ENCODE measurements around the gene SULF2. TPM values are rescaled to one million over a fixed set of nuclear protein-coding genes. Genes with fewer than 3 reads are reported as not detected.

SULF2 gene
- polyA plus RNA-seq, 4 donors, result 10.3 to 40.9 (median 22.4) TPM

- H3K27ac ChIP-seq (ENCODE audit: low read depth in 1 of 3, low read length in 2 of 3), result no peak overlapping the region
Observed at GRCh38 chr20:47705497-47705856, 79.8 kb downstream of the SULF2 start.

GRCh38 chr20:47704746-47705496, 80.4 kb downstream of the SULF2 start:
- H3K4me1 ChIP-seq (ENCODE audit: control insufficient read depth in 3 of 3, insufficient read depth in 2 of 3, low read depth in 1 of 3, low read length in 2 of 3), result no peaks in the 10 kb centered on the region
- WGBS, 3 donors, result 69 to 73% (median 70%) methylated on average over 15 of the region's 15 CpGs
- DNase-seq (no peak), FAIRE-seq (no peak)
- peaks cover 0 to 24% (median 0%) of the 10 kb centered on the region in 3 donors for H3K36me3 ChIP-seq (ENCODE audit: control insufficient read depth in 3 of 3, insufficient read depth in 2 of 3, low read depth in 1 of 3, low read length in 3 of 3)
- H3K27ac ChIP-seq (ENCODE audit: low read depth in 1 of 3, low read length in 2 of 3), result no peak overlapping the region
- H3K9me3 ChIP-seq (ENCODE audit: control insufficient read depth in 2 of 2, insufficient read depth in 1 of 2, low read depth in 1 of 2, low read length in 1 of 2), result no peaks in the 10 kb centered on the region
- no peak overlapping the region for H3K4me3 ChIP-seq (ENCODE audit: low read depth in 1 of 3, low read length in 3 of 3)
- no peaks in the 10 kb centered on the region for H3K27me3 ChIP-seq (ENCODE audit: control insufficient read depth in 3 of 3, insufficient read depth in 3 of 3, low read length in 3 of 3)

More at GRCh38 chr20:47705497-47705856, 79.8 kb downstream of the SULF2 start:
- H3K9me3 ChIP-seq (ENCODE audit: control insufficient read depth in 2 of 2, insufficient read depth in 1 of 2, low read depth in 1 of 2, low read length in 1 of 2), result no peaks in the 10 kb centered on the region
- no peak overlapping the region for H3K4me3 ChIP-seq (ENCODE audit: low read depth in 1 of 3, low read length in 3 of 3)
- H3K36me3 ChIP-seq (ENCODE audit: control insufficient read depth in 3 of 3, insufficient read depth in 2 of 3, low read depth in 1 of 3, low read length in 3 of 3), result peaks cover 0 to 24% (median 0%) of the 10 kb centered on the region in 3 donors
- DNase-seq (no peak), FAIRE-seq (no peak)
- WGBS, 3 donors, result 85 to 99% (median 87%) methylated on average over 7 of the region's 7 CpGs
- no peaks in the 10 kb centered on the region for H3K27me3 ChIP-seq (ENCODE audit: control insufficient read depth in 3 of 3, insufficient read depth in 3 of 3, low read length in 3 of 3)
- H3K4me1 ChIP-seq (ENCODE audit: control insufficient read depth in 3 of 3, insufficient read depth in 2 of 3, low read depth in 1 of 3, low read length in 2 of 3), result no peaks in the 10 kb centered on the region

- no peak overlapping the region for H3K4me3 ChIP-seq (ENCODE audit: low read depth in 1 of 3, low read length in 3 of 3)
Observed at GRCh38 chr20:47703748-47704147, 81.5 kb downstream of the SULF2 start.

GRCh38 chr20:47701612-47702011, 83.7 kb downstream of the SULF2 start:
- peaks cover 0 to 40% (median 0%) of the 10 kb centered on the region in 3 donors for H3K36me3 ChIP-seq (ENCODE audit: control insufficient read depth in 3 of 3, insufficient read depth in 2 of 3, low read depth in 1 of 3, low read length in 3 of 3)
- H3K27me3 ChIP-seq (ENCODE audit: control insufficient read depth in 3 of 3, insufficient read depth in 3 of 3, low read length in 3 of 3), result no peaks in the 10 kb centered on the region
- H3K4me3 ChIP-seq (ENCODE audit: low read depth in 1 of 3, low read length in 3 of 3), result no peak overlapping the region
- no peaks in the 10 kb centered on the region for H3K4me1 ChIP-seq (ENCODE audit: control insufficient read depth in 3 of 3, insufficient read depth in 2 of 3, low read depth in 1 of 3, low read length in 2 of 3)
- WGBS, 3 donors, result 84 to 94% (median 91%) methylated on average over 15 of the region's 15 CpGs
- DNase-seq (no peak), FAIRE-seq (no peak)
- H3K27ac ChIP-seq (ENCODE audit: low read depth in 1 of 3, low read length in 2 of 3), result no peak overlapping the region
- no peaks in the 10 kb centered on the region for H3K9me3 ChIP-seq (ENCODE audit: control insufficient read depth in 2 of 2, insufficient read depth in 1 of 2, low read depth in 1 of 2, low read length in 1 of 2)

More at GRCh38 chr20:47703748-47704147, 81.5 kb downstream of the SULF2 start:
- FAIRE-seq (no peak), DNase-seq (no peak)
- WGBS, 3 donors, result 77 to 85% (median 84%) methylated on average over 5 of the region's 5 CpGs
- Histone ChIP-seq H3K9me3 (ENCODE audit: control insufficient read depth in 2 of 2, insufficient read depth in 1 of 2, low read depth in 1 of 2, low read length in 1 of 2) (no peaks in the 10 kb centered on the region), H3K27me3 (ENCODE audit: control insufficient read depth in 3 of 3, insufficient read depth in 3 of 3, low read length in 3 of 3) (no peaks in the 10 kb centered on the region), H3K36me3 (ENCODE audit: control insufficient read depth in 3 of 3, insufficient read depth in 2 of 3, low read depth in 1 of 3, low read length in 3 of 3) (peaks cover 0 to 27% (median 0%) of the 10 kb centered on the region in 3 donors), H3K27ac (ENCODE audit: low read depth in 1 of 3, low read length in 2 of 3) (no peak overlapping the region), H3K4me1 (ENCODE audit: control insufficient read depth in 3 of 3, insufficient read depth in 2 of 3, low read depth in 1 of 3, low read length in 2 of 3) (no peaks in the 10 kb centered on the region)

- H3K9me3 ChIP-seq (ENCODE audit: control insufficient read depth in 2 of 2, insufficient read depth in 1 of 2, low read depth in 1 of 2, low read length in 1 of 2), result no peaks in the 10 kb centered on the region
- DNase-seq, result no peak
- no peaks in the 10 kb centered on the region for H3K4me1 ChIP-seq (ENCODE audit: control insufficient read depth in 3 of 3, insufficient read depth in 2 of 3, low read depth in 1 of 3, low read length in 2 of 3)
- peaks cover 0 to 35% (median 0%) of the 10 kb centered on the region in 3 donors for H3K36me3 ChIP-seq (ENCODE audit: control insufficient read depth in 3 of 3, insufficient read depth in 2 of 3, low read depth in 1 of 3, low read length in 3 of 3)
- H3K27me3 ChIP-seq (ENCODE audit: control insufficient read depth in 3 of 3, insufficient read depth in 3 of 3, low read length in 3 of 3), result no peaks in the 10 kb centered on the region
- 78 to 82% (median 79%) methylated on average over 7 of the region's 7 CpGs for WGBS, 3 donors
- no peak for FAIRE-seq
- H3K4me3 ChIP-seq (ENCODE audit: low read depth in 1 of 3, low read length in 3 of 3), result no peak overlapping the region
- no peak overlapping the region for H3K27ac ChIP-seq (ENCODE audit: low read depth in 1 of 3, low read length in 2 of 3)
Observed at GRCh38 chr20:47700327-47700726, 85.0 kb downstream of the SULF2 start.

- H3K9me3 ChIP-seq (ENCODE audit: control insufficient read depth in 2 of 2, insufficient read depth in 1 of 2, low read depth in 1 of 2, low read length in 1 of 2), result no peaks in the 10 kb centered on the region
- FAIRE-seq (no peak), DNase-seq (no peak)
- 69 to 85% (median 79%) methylated on average over 1 of the region's 1 CpG for WGBS, 3 donors
- peaks cover 0 to 32% (median 0%) of the 10 kb centered on the region in 3 donors for H3K36me3 ChIP-seq (ENCODE audit: control insufficient read depth in 3 of 3, insufficient read depth in 2 of 3, low read depth in 1 of 3, low read length in 3 of 3)
- no peak overlapping the region for H3K27ac ChIP-seq (ENCODE audit: low read depth in 1 of 3, low read length in 2 of 3)
- H3K27me3 ChIP-seq (ENCODE audit: control insufficient read depth in 3 of 3, insufficient read depth in 3 of 3, low read length in 3 of 3), result no peaks in the 10 kb centered on the region
- H3K4me3 ChIP-seq (ENCODE audit: low read depth in 1 of 3, low read length in 3 of 3), result no peak overlapping the region
- no peaks in the 10 kb centered on the region for H3K4me1 ChIP-seq (ENCODE audit: control insufficient read depth in 3 of 3, insufficient read depth in 2 of 3, low read depth in 1 of 3, low read length in 2 of 3)
Observed at GRCh38 chr20:47699818-47700217, 85.5 kb downstream of the SULF2 start.

- H3K4me1 ChIP-seq (ENCODE audit: control insufficient read depth in 3 of 3, insufficient read depth in 2 of 3, low read depth in 1 of 3, low read length in 2 of 3), result no peaks in the 10 kb centered on the region
- 91 to 94% (median 91%) methylated on average over 6 of the region's 6 CpGs for WGBS, 3 donors
- no peak overlapping the region for H3K4me3 ChIP-seq (ENCODE audit: low read depth in 1 of 3, low read length in 3 of 3)
- no peak overlapping the region for H3K27ac ChIP-seq (ENCODE audit: low read depth in 1 of 3, low read length in 2 of 3)
- no peak for DNase-seq
- FAIRE-seq, result no peak
- H3K36me3 ChIP-seq (ENCODE audit: control insufficient read depth in 3 of 3, insufficient read depth in 2 of 3, low read depth in 1 of 3, low read length in 3 of 3), result peaks cover 0 to 38% (median 0%) of the 10 kb centered on the region in 3 donors
- peaks cover 0 to 1% of the 10 kb centered on the region in 2 donors for H3K9me3 ChIP-seq (ENCODE audit: control insufficient read depth in 2 of 2, insufficient read depth in 1 of 2, low read depth in 1 of 2, low read length in 1 of 2)
- H3K27me3 ChIP-seq (ENCODE audit: control insufficient read depth in 3 of 3, insufficient read depth in 3 of 3, low read length in 3 of 3), result no peaks in the 10 kb centered on the region
Observed at GRCh38 chr20:47698142-47698541, 87.1 kb downstream of the SULF2 start.

- H3K36me3 ChIP-seq (ENCODE audit: control insufficient read depth in 3 of 3, insufficient read depth in 2 of 3, low read depth in 1 of 3, low read length in 3 of 3), result peaks cover 0 to 30% (median 0%) of the 10 kb centered on the region in 3 donors
- no peaks in the 10 kb centered on the region for H3K4me1 ChIP-seq (ENCODE audit: control insufficient read depth in 3 of 3, insufficient read depth in 2 of 3, low read depth in 1 of 3, low read length in 2 of 3)
- 96 to 98% (median 96%) methylated on average over 11 of the region's 11 CpGs for WGBS, 3 donors
- H3K27me3 ChIP-seq (ENCODE audit: control insufficient read depth in 3 of 3, insufficient read depth in 3 of 3, low read length in 3 of 3), result no peaks in the 10 kb centered on the region
- DNase-seq (no peak), FAIRE-seq (no peak)
- H3K27ac ChIP-seq (ENCODE audit: low read depth in 1 of 3, low read length in 2 of 3), result no peak overlapping the region
- no peak overlapping the region for H3K4me3 ChIP-seq (ENCODE audit: low read depth in 1 of 3, low read length in 3 of 3)
- peaks cover 0 to 11% of the 10 kb centered on the region in 2 donors for H3K9me3 ChIP-seq (ENCODE audit: control insufficient read depth in 2 of 2, insufficient read depth in 1 of 2, low read depth in 1 of 2, low read length in 1 of 2)
Observed at GRCh38 chr20:47696856-47697255, 88.4 kb downstream of the SULF2 start.
